Body of pancreas (tissue), 4 donors: ENCODE results near the gene NMRAL1. TPM values are rescaled to one million over a fixed set of nuclear protein-coding genes. Genes with fewer than 3 reads are reported as not detected.

Experiments used
- ATAC-seq: fragments of 150-250 bp; one replicate; pipeline ENCODE4 v1.9.1; 2016
- DNase-seq, 4 donors: peaks; one replicate each; pipeline ENCODE4 v3.0.0-alpha.2; 2019
- H3K27ac ChIP-seq, 4 donors: fragments of 200-600 bp; sonication (generic); 1 replicate in 3 of 4; 2 replicates in 1 of 4; pipeline versions ENCODE4 v1.5.1 to v1.6.1; 2016 to 2019; ENCODE audit warnings: mild to moderate bottlenecking in 1 of 4, mixed read lengths in 1 of 4, moderate library complexity in 1 of 4
- H3K27me3 ChIP-seq, 2 donors: fragments of 200-600 bp; sonication (generic); one replicate each; pipeline ENCODE4 v1.6.0; 2016; ENCODE audit warnings: mild to moderate bottlenecking in 1 of 2
- H3K36me3 ChIP-seq, 2 donors: fragments of 200-600 bp; sonication (generic); replicated peaks in 1 of 2; 2 replicates each; pipeline ENCODE4 v1.5.1; 2016; ENCODE audit warnings: low read depth in 2 of 2; ENCODE audit not compliant: insufficient read depth in 1 of 2
- H3K4me1 ChIP-seq: fragments of 200-600 bp; sonication (generic); one replicate; pipeline ENCODE4 v1.6.0; 2016
- H3K4me3 ChIP-seq, 2 donors: fragments of 200-600 bp; sonication (generic); 1 replicate in 1 of 2; 2 replicates in 1 of 2; pipeline ENCODE4 v1.5.1; 2016 to 2019
- H3K9me3 ChIP-seq, 3 donors: fragments of 200-600 bp; sonication (generic); 1 replicate in 2 of 3; 2 replicates in 1 of 3; pipeline ENCODE4 v1.5.1; 2016
- CTCF ChIP-seq, 7 experiments: fragments of 450-650 bp in 4 of 7; fragments of 200-600 bp in 3 of 7; sonication (generic) in 3 of 7; IDR thresholded peaks; one replicate each; pipeline ENCODE4 v1.5.1; 2016 to 2019; ENCODE audit warnings: antibody characterized with exemption in 7 of 7
- POLR2A ChIP-seq, 3 donors: fragments of 450-650 bp; IDR thresholded peaks; one replicate each; pipeline ENCODE4 v1.6.1; 2016; ENCODE audit warnings: antibody characterized with exemption in 3 of 3, mild to moderate bottlenecking in 2 of 3
- WGBS, 2 donors: methylation state at CpG; one replicate each; pipeline ENCODE4 v1.1.5; 2017; 5-methylcytosine and 5-hydroxymethylcytosine counted together
- intact Hi-C: fragments of 100-400 bp; cut with DNase I; formaldehyde crosslinking; loops from one replicate; pipeline ENCODE4 v1.15.1; 2023
- total RNA-seq, 2 donors: library from RNA; depleted of rRNA; stranded (reverse); fragments of >200 nt; gene quantifications; one replicate each; pipeline ENCODE4 v1.1.0, GENCODE V29; 2016

Gene NMRAL1
- total RNA-seq, 2 donors from 2014 or later, result 36.3 to 43.8 TPM

- DNase-seq, result no peak
- H3K4me3 ChIP-seq, result no peak overlapping the region
- H3K27me3 ChIP-seq, result no peaks in the 10 kb centered on the region
- 97 to 98% methylated on average over 5 of the region's 5 CpGs for WGBS, 2 donors
- TF ChIP-seq POLR2A (IDR thresholded peaks at IDR 0.05), result no peak
- no peak for TF ChIP-seq CTCF (IDR thresholded peaks at IDR 0.05)
- ATAC-seq, result no peak
- H3K27ac ChIP-seq, result no peak overlapping the region
- no peaks in the 10 kb centered on the region for H3K4me1 ChIP-seq
- peaks cover 12 to 21% of the 10 kb centered on the region in 2 donors for H3K36me3 ChIP-seq
- no peaks in the 10 kb centered on the region for H3K9me3 ChIP-seq
- intact Hi-C loops, result no loop called here
Observed at GRCh38 chr16:4452674-4453073, 21.8 kb downstream of the NMRAL1 start.

GRCh38 chr16:4450931-4451519 is 23.4 kb downstream of the NMRAL1 start:
- no peak for TF ChIP-seq CTCF (IDR thresholded peaks at IDR 0.05)
- no peak for TF ChIP-seq POLR2A (IDR thresholded peaks at IDR 0.05)
- intact Hi-C loops, result no loop called here
- ATAC-seq (no peak), DNase-seq (no peak)
- Histone ChIP-seq H3K4me3 (no peak overlapping the region), H3K4me1 (no peaks in the 10 kb centered on the region), H3K27me3 (no peaks in the 10 kb centered on the region), H3K36me3 (peaks cover 20 to 23% of the 10 kb centered on the region in 2 donors), H3K27ac (no peak overlapping the region), H3K9me3 (no peaks in the 10 kb centered on the region)
- 89 to 93% methylated on average over 6 to 14 of the region's 14 CpGs for WGBS, 2 donors

GRCh38 chr16:4450430-4450829 is 24.0 kb downstream of the NMRAL1 start:
- DNase-seq (no peak), ATAC-seq (no peak)
- Histone ChIP-seq H3K9me3 (no peaks in the 10 kb centered on the region), H3K4me1 (no peaks in the 10 kb centered on the region), H3K4me3 (no peak overlapping the region), H3K36me3 (peaks cover 15 to 28% of the 10 kb centered on the region in 2 donors), H3K27me3 (no peaks in the 10 kb centered on the region), H3K27ac (no peak overlapping the region)
- intact Hi-C loops, result no loop called here
- TF ChIP-seq CTCF (IDR thresholded peaks at IDR 0.05), result no peak
- TF ChIP-seq POLR2A (IDR thresholded peaks at IDR 0.05), result no peak
- WGBS, 2 donors, result 94 to 95% methylated on average over 13 to 14 of the region's 14 CpGs

- no peak overlapping the region for H3K4me3 ChIP-seq
- intact Hi-C loops, result no loop called here
- no peaks in the 10 kb centered on the region for H3K4me1 ChIP-seq
- no peak for ATAC-seq
- H3K36me3 ChIP-seq, result peaks cover 43 to 50% of the 10 kb centered on the region in 2 donors
- 85 to 87% methylated on average over 3 to 4 of the region's 4 CpGs for WGBS, 2 donors
- no peaks in the 10 kb centered on the region for H3K9me3 ChIP-seq
- DNase-seq, result no peak
- H3K27ac ChIP-seq, result no peak overlapping the region
- H3K27me3 ChIP-seq, result no peaks in the 10 kb centered on the region
- TF ChIP-seq CTCF (IDR thresholded peaks at IDR 0.05) (no peak), POLR2A (IDR thresholded peaks at IDR 0.05) (no peak)
Observed at GRCh38 chr16:4443986-4444385, 30.4 kb downstream of the NMRAL1 start.

GRCh38 chr16:4443271-4443670 is 31.2 kb downstream of the NMRAL1 start:
- H3K4me3 ChIP-seq, result no peak overlapping the region
- no peaks in the 10 kb centered on the region for H3K27me3 ChIP-seq
- no peak overlapping the region for H3K27ac ChIP-seq
- peaks cover 43 to 49% of the 10 kb centered on the region in 2 donors for H3K36me3 ChIP-seq
- no peak for ATAC-seq
- H3K4me1 ChIP-seq, result no peaks in the 10 kb centered on the region
- no peak for DNase-seq
- TF ChIP-seq POLR2A (IDR thresholded peaks at IDR 0.05) (no peak), CTCF (IDR thresholded peaks at IDR 0.05) (no peak)
- 56 to 73% methylated on average over 5 of the region's 5 CpGs for WGBS, 2 donors
- H3K9me3 ChIP-seq, result no peaks in the 10 kb centered on the region
- intact Hi-C loops, result no loop called here
